ENCODE measurements around the gene RPP25L.

- TF ChIP-seq EP300 (IDR thresholded peaks at IDR 0.05): no peak
- TF ChIP-seq CTCF (IDR thresholded peaks at IDR 0.05): no peak
- no peak for TF ChIP-seq POLR2AphosphoS5 (IDR thresholded peaks at IDR 0.05)
- no peak for TF ChIP-seq POLR2A (IDR thresholded peaks at IDR 0.05)
Observed at GRCh38 chr9:34563262-34563661, 48.6 kb downstream of the RPP25L start.

All from upper lobe of left lung (tissue), 4 donors.